Astrocyte (in vitro differentiated cells and primary cell): ENCODE data around the gene NETO2. TPM values are rescaled to one million over a fixed set of nuclear protein-coding genes. Genes with fewer than 3 reads are reported as not detected.

Experiments used
- DNase-seq: peaks from one replicate; pipeline ENCODE4 v3.0.0-alpha.2; 2010; ENCODE audit warnings: low read depth
- FAIRE-seq: peaks from 2 replicates; lab custom pipeline; 2011; peaks lifted over from hg19 to GRCh38; lab: Jason Lieb, UNC
- H2AFZ ChIP-seq: 2 replicates; pipeline ENCODE4 v1.6.0; 2012; ENCODE audit warnings: low read depth, low read length, inconsistent platforms
- H3K27ac ChIP-seq: 2 replicates; pipeline ENCODE4 v1.5.1; 2011; ENCODE audit warnings: low read depth, low read length, inconsistent platforms
- H3K27me3 ChIP-seq: 2 replicates; pipeline ENCODE4 v1.6.0; 2011; ENCODE audit warnings: low read length, inconsistent platforms; ENCODE audit not compliant: insufficient read depth
- H3K36me3 ChIP-seq: 2 replicates; pipeline ENCODE4 v1.5.1; 2011; ENCODE audit warnings: low read length, inconsistent platforms; ENCODE audit not compliant: insufficient read depth
- H3K4me1 ChIP-seq: 2 replicates; pipeline ENCODE4 v1.5.1; 2011; ENCODE audit warnings: low read length, inconsistent platforms; ENCODE audit not compliant: insufficient read depth
- H3K4me2 ChIP-seq: 2 replicates; pipeline ENCODE4 v1.6.0; 2012; ENCODE audit warnings: low read length, inconsistent platforms
- H3K4me3 ChIP-seq: 2 replicates; pipeline ENCODE4 v1.5.1; 2011; ENCODE audit warnings: low read depth, mild to moderate bottlenecking, low read length, inconsistent platforms; ENCODE audit not compliant: insufficient read depth
- H3K79me2 ChIP-seq: 2 replicates; pipeline ENCODE4 v1.6.0; 2012; ENCODE audit warnings: mild to moderate bottlenecking, low read length, inconsistent platforms; ENCODE audit not compliant: insufficient read depth
- H3K9ac ChIP-seq: 2 replicates; pipeline ENCODE4 v1.6.0; 2012; ENCODE audit warnings: mild to moderate bottlenecking, low read length, inconsistent platforms
- H3K9me3 ChIP-seq: 2 replicates; pipeline ENCODE4 v1.5.1; 2012; ENCODE audit warnings: low read depth, mild to moderate bottlenecking, low read length, inconsistent platforms; ENCODE audit not compliant: insufficient read depth
- H4K20me1 ChIP-seq: 2 replicates; pipeline ENCODE4 v1.6.0; 2012; ENCODE audit warnings: low read length, inconsistent platforms; ENCODE audit not compliant: insufficient read depth
- H3K27ac Mint-ChIP-seq: one replicate; pipeline ENCODE4 v1.8.0; 2021; ENCODE audit warnings: mild to moderate bottlenecking, mixed read lengths; ENCODE audit not compliant: unreplicated experiment
- H3K27me3 Mint-ChIP-seq: one replicate; pipeline ENCODE4 v1.8.0; 2021; ENCODE audit warnings: low read depth, mixed read lengths; ENCODE audit not compliant: unreplicated experiment
- H3K36me3 Mint-ChIP-seq: one replicate; pipeline ENCODE4 v1.8.0; 2021; ENCODE audit warnings: low read depth, mixed read lengths; ENCODE audit not compliant: unreplicated experiment
- H3K4me1 Mint-ChIP-seq: one replicate; pipeline ENCODE4 v1.8.0; 2021; ENCODE audit warnings: low read depth, mixed read lengths; ENCODE audit not compliant: unreplicated experiment
- H3K4me3 Mint-ChIP-seq: one replicate; pipeline ENCODE4 v1.8.0; 2021; ENCODE audit warnings: mild to moderate bottlenecking, moderate library complexity, mixed read lengths; ENCODE audit not compliant: unreplicated experiment
- H3K9me3 Mint-ChIP-seq: one replicate; pipeline ENCODE4 v1.8.0; 2021; ENCODE audit warnings: mild to moderate bottlenecking, mixed read lengths; ENCODE audit not compliant: unreplicated experiment
- CTCF ChIP-seq: IDR thresholded peaks from 2 replicates; pipeline ENCODE4 v1.5.1; 2011; ENCODE audit warnings: low read depth, mild to moderate bottlenecking, inconsistent platforms, low read length, moderate library complexity; ENCODE audit not compliant: insufficient read depth
- EZH2 ChIP-seq: IDR thresholded peaks from 2 replicates; pipeline ENCODE4 v1.6.1; 2012; ENCODE audit warnings: mild to moderate bottlenecking, low read length, inconsistent platforms; ENCODE audit not compliant: insufficient read depth
- total RNA-seq: library from RNA; stranded (reverse); gene quantifications from 2 replicates; pipeline ENCODE4 v1.2.1, GENCODE V29; 2021

The NETO2 gene
- total RNA-seq, 1 donor from 2014 or later = 17.1 TPM

- Histone ChIP-seq H3K9ac (no peak overlapping the region), H3K9me3 (no peaks in the 10 kb centered on the region), H3K79me2 (peaks cover 4% of the 10 kb centered on the region), H3K27me3 (no peaks in the 10 kb centered on the region), H2AFZ (no peak overlapping the region), H3K4me2 (no peak overlapping the region), H3K4me1 (no peaks in the 10 kb centered on the region), H4K20me1 (peaks cover 3% of the 10 kb centered on the region), H3K27ac (no peak overlapping the region), H3K4me3 (no peak overlapping the region), H3K36me3 (peaks cover 9% of the 10 kb centered on the region)
- H3K9me3 Mint-ChIP-seq = no peaks in the 10 kb centered on the region
- H3K27me3 Mint-ChIP-seq = no peaks in the 10 kb centered on the region
- no peak for TF ChIP-seq CTCF
- TF ChIP-seq EZH2 = no peak
- H3K27ac Mint-ChIP-seq = no peak overlapping the region
- no peak for DNase-seq
- FAIRE-seq = no peak
- H3K4me3 Mint-ChIP-seq = no peak overlapping the region
- no peaks in the 10 kb centered on the region for H3K4me1 Mint-ChIP-seq
- H3K36me3 Mint-ChIP-seq = no peaks in the 10 kb centered on the region
Observed at GRCh38 chr16:47096297-47096696, 47.4 kb downstream of the NETO2 start.

GRCh38 chr16:47084198-47084597, 59.5 kb downstream of the NETO2 start:
- no peak for FAIRE-seq
- Mint-ChIP-seq H3K36me3 (no peaks in the 10 kb centered on the region), H3K27ac (no peak overlapping the region), H3K4me1 (no peaks in the 10 kb centered on the region), H3K4me3 (no peak overlapping the region), H3K9me3 (no peaks in the 10 kb centered on the region), H3K27me3 (no peaks in the 10 kb centered on the region)
- Histone ChIP-seq H3K27ac (no peak overlapping the region), H3K79me2 (no peaks in the 10 kb centered on the region), H2AFZ (no peak overlapping the region), H3K9me3 (no peaks in the 10 kb centered on the region), H3K4me3 (no peak overlapping the region), H3K4me2 (no peak overlapping the region), H3K9ac (no peak overlapping the region), H3K27me3 (no peaks in the 10 kb centered on the region), H3K4me1 (no peaks in the 10 kb centered on the region), H4K20me1 (no peaks in the 10 kb centered on the region), H3K36me3 (peaks cover 17% of the 10 kb centered on the region)
- TF ChIP-seq CTCF (no peak), EZH2 (no peak)
- no peak for DNase-seq

- H3K4me2 ChIP-seq = no peak overlapping the region
- Mint-ChIP-seq H3K27ac (no peak overlapping the region), H3K36me3 (no peaks in the 10 kb centered on the region), H3K4me1 (no peaks in the 10 kb centered on the region), H3K27me3 (no peaks in the 10 kb centered on the region), H3K4me3 (no peak overlapping the region), H3K9me3 (peaks cover 4% of the 10 kb centered on the region)
- no peaks in the 10 kb centered on the region for H3K79me2 ChIP-seq
- H3K4me3 ChIP-seq = no peak overlapping the region
- H3K27ac ChIP-seq = no peak overlapping the region
- no peaks in the 10 kb centered on the region for H4K20me1 ChIP-seq
- FAIRE-seq (no peak), DNase-seq (no peak)
- peaks cover 17% of the 10 kb centered on the region for H3K36me3 ChIP-seq
- no peaks in the 10 kb centered on the region for H3K9me3 ChIP-seq
- no peak overlapping the region for H2AFZ ChIP-seq
- no peaks in the 10 kb centered on the region for H3K4me1 ChIP-seq
- no peaks in the 10 kb centered on the region for H3K27me3 ChIP-seq
- H3K9ac ChIP-seq = no peak overlapping the region
- TF ChIP-seq CTCF (no peak), EZH2 (no peak)
Observed at GRCh38 chr16:47082099-47082865, 61.5 kb downstream of the NETO2 start.
